OCI-LY1 (cell line): Measurements from ENCODE around the gene ANKRD33B.

ENCODE experiments used
- H2AFZ ChIP-seq: fragments of 200-600 bp; sonication (generic), shearing (Covaris generic); 2 replicates; pipeline ENCODE4 v1.6.0; 2014; ENCODE audit warnings: antibody characterized with exemption, mild to moderate bottlenecking, low read length
- H3F3A ChIP-seq: fragments of 200-600 bp; sonication (generic), shearing (Covaris generic); 2 replicates; pipeline ENCODE4 v1.6.0; 2014; ENCODE audit warnings: mild to moderate bottlenecking, antibody characterized with exemption, low read length, moderate library complexity; ENCODE audit not compliant: insufficient read depth
- H3K27ac ChIP-seq: fragments of 200-600 bp; sonication (generic); 2 replicates; pipeline ENCODE4 v1.5.1; 2014; ENCODE audit warnings: low read length, mixed run types, mild to moderate bottlenecking, low read depth; ENCODE audit not compliant: poor library complexity, severe bottlenecking
- H3K27me3 ChIP-seq: fragments of 200-600 bp; sonication (generic); 2 replicates; pipeline ENCODE4 v1.6.0; 2014; ENCODE audit warnings: antibody characterized with exemption, mild to moderate bottlenecking, low read length, moderate library complexity; ENCODE audit not compliant: insufficient read depth
- H3K36me3 ChIP-seq: fragments of 200-600 bp; sonication (generic); 2 replicates; pipeline ENCODE4 v1.6.1; 2014; ENCODE audit warnings: mild to moderate bottlenecking, antibody characterized with exemption, low read length, moderate library complexity, mixed read lengths; ENCODE audit not compliant: insufficient read depth
- H3K4me1 ChIP-seq: fragments of 200-600 bp; sonication (generic); 2 replicates; pipeline ENCODE4 v1.5.1; 2014; ENCODE audit warnings: mild to moderate bottlenecking, low read length, moderate library complexity; ENCODE audit not compliant: insufficient read depth, severe bottlenecking
- H3K4me2 ChIP-seq: fragments of 200-600 bp; sonication (generic), shearing (Covaris generic); 2 replicates; pipeline ENCODE4 v1.6.1; 2014; ENCODE audit warnings: low read length
- H3K4me3 ChIP-seq: fragments of 200-600 bp; sonication (generic); 2 replicates; pipeline ENCODE4 v1.5.1; 2014; ENCODE audit warnings: low read length, low read depth, mild to moderate bottlenecking, mixed read lengths; ENCODE audit not compliant: poor library complexity, severe bottlenecking
- H3K79me2 ChIP-seq: fragments of 200-600 bp; shearing (Covaris generic); 2 replicates; pipeline ENCODE4 v1.6.1; 2016; ENCODE audit warnings: mixed run types, low read length, mixed read lengths; ENCODE audit not compliant: insufficient read depth
- H3K9ac ChIP-seq: fragments of 200-600 bp; sonication (generic), shearing (Covaris generic); 2 replicates; pipeline ENCODE4 v1.6.1; 2014; ENCODE audit warnings: mild to moderate bottlenecking, low read length, mixed read lengths
- H3K9me2 ChIP-seq: fragments of 200-600 bp; sonication (generic), shearing (Covaris generic); 2 replicates; pipeline ENCODE4 v1.6.1; 2014; ENCODE audit warnings: low read depth, mild to moderate bottlenecking, low read length, mixed read lengths
- H3K9me3 ChIP-seq: fragments of 200-600 bp; shearing (Covaris generic); 2 replicates; pipeline ENCODE4 v1.6.1; 2014; ENCODE audit warnings: low read length, mixed read lengths
- H4K20me1 ChIP-seq: fragments of 200-600 bp; sonication (generic), shearing (Covaris generic); 2 replicates; pipeline ENCODE4 v1.6.0; 2016; ENCODE audit warnings: mild to moderate bottlenecking, low read length; ENCODE audit not compliant: insufficient read depth
- CTCF ChIP-seq: fragments of 200-600 bp; sonication (generic), shearing (Covaris generic); IDR thresholded peaks from 2 replicates; pipeline ENCODE4 v1.5.1; 2017; ENCODE audit warnings: mild to moderate bottlenecking, antibody characterized with exemption, low read length, moderate library complexity, mixed read lengths
- EZH2 ChIP-seq: fragments of 200-600 bp; sonication (generic), shearing (Covaris generic); IDR thresholded peaks from 2 replicates; pipeline ENCODE4 v1.8.0; 2017; ENCODE audit warnings: borderline replicate concordance, mixed run types, mild to moderate bottlenecking, antibody characterized with exemption, low read length, moderate library complexity, mixed read lengths

ANKRD33B gene

GRCh38 chr5:10631316-10631996, 67.6 kb downstream of the ANKRD33B start:
- Histone ChIP-seq H3K9me3 (no peaks in the 10 kb centered on the region), H3K4me2 (no peak overlapping the region), H3K9ac (no peak overlapping the region), H3F3A (no peaks in the 10 kb centered on the region), H3K9me2 (no peaks in the 10 kb centered on the region), H3K4me1 (peaks cover 20% of the 10 kb centered on the region), H4K20me1 (no peaks in the 10 kb centered on the region), H2AFZ (no peak overlapping the region), H3K27ac (no peak overlapping the region), H3K79me2 (no peaks in the 10 kb centered on the region), H3K4me3 (no peak overlapping the region), H3K27me3 (no peaks in the 10 kb centered on the region; the same call in 1 of the 2 replicates), H3K36me3 (no peaks in the 10 kb centered on the region)
- TF ChIP-seq CTCF = no peak
- TF ChIP-seq EZH2 = no peak

- no peaks in the 10 kb centered on the region for H3F3A ChIP-seq
- H3K4me1 ChIP-seq = peaks cover 18% of the 10 kb centered on the region
- no peaks in the 10 kb centered on the region for H4K20me1 ChIP-seq
- no peak overlapping the region for H3K4me3 ChIP-seq
- no peaks in the 10 kb centered on the region for H3K9me3 ChIP-seq
- H3K79me2 ChIP-seq = no peaks in the 10 kb centered on the region
- no peak overlapping the region for H3K27ac ChIP-seq
- H3K9me2 ChIP-seq = no peaks in the 10 kb centered on the region
- TF ChIP-seq CTCF (no peak), EZH2 (no peak)
- no peak overlapping the region for H3K4me2 ChIP-seq
- no peaks in the 10 kb centered on the region; the same call in 1 of the 2 replicates for H3K27me3 ChIP-seq
- no peak overlapping the region for H3K9ac ChIP-seq
- no peak overlapping the region for H2AFZ ChIP-seq
- no peaks in the 10 kb centered on the region for H3K36me3 ChIP-seq
Measured at GRCh38 chr5:10632110-10632761, 68.4 kb downstream of the ANKRD33B start.

GRCh38 chr5:10633271-10634049, 69.6 kb downstream of the ANKRD33B start:
- Histone ChIP-seq H3K27me3 (no peaks in the 10 kb centered on the region; the same call in 1 of the 2 replicates), H3K27ac (no peak overlapping the region), H3K79me2 (no peaks in the 10 kb centered on the region), H3K4me1 (peaks cover 12% of the 10 kb centered on the region), H3K36me3 (no peaks in the 10 kb centered on the region), H3K4me2 (no peak overlapping the region), H3K9me3 (no peaks in the 10 kb centered on the region), H3F3A (no peaks in the 10 kb centered on the region), H3K9ac (no peak overlapping the region), H3K4me3 (no peak overlapping the region), H2AFZ (no peak overlapping the region), H4K20me1 (no peaks in the 10 kb centered on the region), H3K9me2 (no peaks in the 10 kb centered on the region)
- TF ChIP-seq EZH2 (no peak), CTCF (no peak)
